HepG2 (cell line): ENCODE measurements around the gene CDC14A. TPM values are rescaled to one million over a fixed set of nuclear protein-coding genes. Genes with fewer than 3 reads are reported as not detected.

ENCODE experiments used
- ATAC-seq: fragments of 200-7000 bp; cut with Tn5 transposase; 3 replicates; pipeline ENCODE4 v1.9.1; 2020; ENCODE audit warnings: mild to moderate bottlenecking, moderate library complexity
- BruUV-seq: library from RNA; stranded (reverse); fragments of 400-500 nt; replicated peaks from 2 replicates; lab custom pipeline; 2021; lab: Mats Ljungman, UMichigan
- CTCF ChIA-PET: fragments of 300-600 bp; formaldehyde crosslinking; extraction: SDS; loops from one replicate; lab custom pipeline; 2021; ENCODE audit warnings: low total read pairs, inconsistent platforms, low intra/inter-chr PET ratio; lab: Yijun Ruan, JAX
- POLR2A ChIA-PET: fragments of 350-600 bp; sonication (Branson Sonifier 250); formaldehyde crosslinking; loops from one replicate; lab custom pipeline; 2020; ENCODE audit warnings: antibody characterized with exemption, inconsistent platforms; lab: Yijun Ruan, JAX
- DNase-seq: peaks from one replicate; pipeline ENCODE4 v3.0.0-alpha.2; 2015; ENCODE audit warnings: low spot score
- FAIRE-seq: peaks from 3 replicates; lab custom pipeline; 2011; peaks lifted over from hg19 to GRCh38; lab: Jason Lieb, UNC
- H2AFZ ChIP-seq: one replicate; pipeline ENCODE4 v1.6.1; 2011; ENCODE audit warnings: low read length, inconsistent platforms
- H3K27ac ChIP-seq: fragments of 300-600 bp; 3 replicates; pipeline ENCODE4 v1.8.0; 2011; ENCODE audit warnings: mixed run types, mild to moderate bottlenecking, mixed read lengths, low read length, inconsistent platforms; ENCODE audit not compliant: insufficient read depth; ENCODE audit errors: extremely low read length
- H3K27me3 ChIP-seq, 2 experiments: fragments of 200-600 bp in 1 of 2; 2 replicates in 1 of 2; 3 replicates in 1 of 2; pipeline versions ENCODE4 v1.6.0 to v1.8.0; 2011; ENCODE audit warnings: low read length in 2 of 2, mild to moderate bottlenecking in 2 of 2, moderate library complexity in 2 of 2, inconsistent platforms in 1 of 2; ENCODE audit not compliant: insufficient read depth in 2 of 2, control insufficient read depth in 1 of 2
- H3K36me3 ChIP-seq, 2 experiments: fragments of 200-600 bp in 1 of 2; replicated peaks in 1 of 2; 2 replicates in 1 of 2; 3 replicates in 1 of 2; pipeline versions ENCODE4 v1.5.1 to v1.8.0; 2011; ENCODE audit warnings: low read length in 2 of 2, inconsistent platforms in 1 of 2; ENCODE audit not compliant: insufficient read depth in 2 of 2, control insufficient read depth in 1 of 2
- H3K4me1 ChIP-seq: 2 replicates; pipeline ENCODE4 v1.5.1; 2012; ENCODE audit warnings: low read length, inconsistent platforms; ENCODE audit not compliant: insufficient read depth
- H3K4me2 ChIP-seq: 2 replicates; pipeline ENCODE4 v1.6.0; 2011; ENCODE audit warnings: low read depth, low read length, inconsistent platforms
- H3K4me3 ChIP-seq, 3 experiments: fragments of 200-600 bp in 1 of 3; sonication (generic), shearing (Covaris generic) in 1 of 3; replicated peaks in 1 of 3; 2 replicates each; pipeline ENCODE4 v1.5.1; 2011 to 2016; ENCODE audit warnings: low read length in 3 of 3, inconsistent platforms in 2 of 3, low read depth in 2 of 3, mild to moderate bottlenecking in 2 of 3, control low read depth in 1 of 3, mixed read lengths in 1 of 3; ENCODE audit not compliant: insufficient read depth in 1 of 3
- H3K79me2 ChIP-seq: one replicate; pipeline ENCODE4 v1.6.1; 2011; ENCODE audit warnings: low read length, inconsistent platforms; ENCODE audit not compliant: insufficient read depth
- H3K9ac ChIP-seq: 2 replicates; pipeline ENCODE4 v1.6.0; 2011; ENCODE audit warnings: mild to moderate bottlenecking, low read depth, low read length, inconsistent platforms; ENCODE audit not compliant: insufficient read depth
- H3K9me3 ChIP-seq: 2 replicates; pipeline ENCODE4 v1.5.1; 2012; ENCODE audit warnings: mild to moderate bottlenecking, low read length
- H4K20me1 ChIP-seq: 2 replicates; pipeline ENCODE4 v1.6.0; 2011; ENCODE audit warnings: inconsistent platforms, mild to moderate bottlenecking, low read length, moderate library complexity; ENCODE audit not compliant: insufficient read depth
- ARNTL ChIP-seq: sonication (generic); formaldehyde crosslinking; IDR thresholded peaks from 2 replicates; pipeline ENCODE4 v1.4.0; 2020; ENCODE audit warnings: mild to moderate bottlenecking, missing genetic modification reagents
- CCDC6 ChIP-seq: sonication (generic); formaldehyde crosslinking; IDR thresholded peaks from 2 replicates; pipeline ENCODE4 v1.8.1; 2022; ENCODE audit warnings: mild to moderate bottlenecking, missing genetic modification reagents, moderate library complexity
- DDIT3 ChIP-seq: sonication (generic); formaldehyde crosslinking; IDR thresholded peaks from 2 replicates; pipeline ENCODE4 v1.4.0; 2020; ENCODE audit warnings: mild to moderate bottlenecking, missing genetic modification reagents
- GPN1 ChIP-seq: sonication (generic); formaldehyde crosslinking; IDR thresholded peaks from 2 replicates; pipeline ENCODE4 v1.5.1; 2020; ENCODE audit warnings: missing genetic modification reagents, borderline replicate concordance
- HNF4G ChIP-seq, 2 experiments: sonication (generic) in 1 of 2; formaldehyde crosslinking in 1 of 2; IDR thresholded peaks; 2 replicates each; pipeline versions ENCODE4 v1.4.0 to v1.6.1; 2011 to 2020; ENCODE audit warnings: borderline replicate concordance in 2 of 2, low read depth in 2 of 2, mild to moderate bottlenecking in 2 of 2, low read length in 1 of 2, missing genetic modification reagents in 1 of 2, moderate library complexity in 1 of 2
- KAT8 ChIP-seq: IDR thresholded peaks from 2 replicates; pipeline ENCODE4 v1.6.1; 2016; ENCODE audit warnings: missing genetic modification reagents, missing compliant biosample characterization
- NFIB ChIP-seq: sonication (generic); formaldehyde crosslinking; IDR thresholded peaks from 2 replicates; pipeline ENCODE4 v1.9.0; 2021; ENCODE audit warnings: missing genetic modification reagents, mild to moderate bottlenecking, borderline replicate concordance
- RELA ChIP-seq: sonication (generic); formaldehyde crosslinking; IDR thresholded peaks from 2 replicates; pipeline ENCODE4 v1.4.0; 2020; ENCODE audit warnings: missing genetic modification reagents
- SAP130 ChIP-seq: IDR thresholded peaks from 2 replicates; pipeline ENCODE4 v1.6.1; 2016; ENCODE audit warnings: low read depth
- SATB2 ChIP-seq: sonication (generic); formaldehyde crosslinking; IDR thresholded peaks from 2 replicates; pipeline ENCODE4 v1.5.0; 2020; ENCODE audit warnings: missing genetic modification reagents
- SKIL ChIP-seq: sonication (generic); formaldehyde crosslinking; IDR thresholded peaks from 2 replicates; pipeline ENCODE4 v1.8.0; 2022; ENCODE audit warnings: missing genetic modification reagents, mild to moderate bottlenecking, moderate library complexity, borderline replicate concordance
- ZFP36L2 ChIP-seq: sonication (generic); formaldehyde crosslinking; IDR thresholded peaks from 2 replicates; pipeline ENCODE4 v1.4.0; 2020; ENCODE audit warnings: missing genetic modification reagents
- ZNF230 ChIP-seq: sonication (generic); formaldehyde crosslinking; IDR thresholded peaks from 2 replicates; pipeline ENCODE4 v1.4.0; 2020; ENCODE audit warnings: mild to moderate bottlenecking, missing genetic modification reagents
- ZNF331 ChIP-seq: sonication (generic); formaldehyde crosslinking; IDR thresholded peaks from 2 replicates; pipeline ENCODE4 v1.4.0; 2020; ENCODE audit warnings: missing genetic modification reagents
- ZNF34 ChIP-seq: sonication (generic); formaldehyde crosslinking; IDR thresholded peaks from 2 replicates; pipeline ENCODE4 v1.4.0; 2020; ENCODE audit warnings: mild to moderate bottlenecking, missing genetic modification reagents, borderline replicate concordance
- ZNF570 ChIP-seq: sonication (generic); formaldehyde crosslinking; IDR thresholded peaks from 2 replicates; pipeline ENCODE4 v1.4.0; 2020; ENCODE audit warnings: mild to moderate bottlenecking, missing genetic modification reagents, borderline replicate concordance
- ZNF589 ChIP-seq: sonication (generic); formaldehyde crosslinking; conservative IDR thresholded peaks from 2 replicates; pipeline ENCODE4 v1.8.0; 2022; ENCODE audit warnings: mild to moderate bottlenecking, moderate library complexity, missing genetic modification reagents
- ZNF788 ChIP-seq: sonication (generic); formaldehyde crosslinking; IDR thresholded peaks from 2 replicates; pipeline ENCODE4 v1.5.0; 2020; ENCODE audit warnings: mild to moderate bottlenecking, missing genetic modification reagents, borderline replicate concordance
- WGBS: methylation state at CpG from one replicate; pipeline ENCODE4 v1.1.6; 2017; ENCODE audit warnings: low lambda C conversion rate; 5-methylcytosine and 5-hydroxymethylcytosine counted together
- in situ Hi-C: cut with HindIII; loops from 2 replicates; pipeline ENCODE4 v1.10.0; 2017; ENCODE audit warnings: low pct_unique_long_range_greater_than_20kb; ENCODE audit not compliant: extremely low pct_ligation_motif_present
- intact Hi-C: fragments of 100-400 bp; cut with micrococcal nuclease; formaldehyde crosslinking; loops from one replicate; pipeline ENCODE4 v1.10.0; 2022; ENCODE audit not compliant: unreplicated experiment
- polyA plus RNA-seq, 8 experiments: library from polyadenylated mRNA; depleted of rRNA in 3 of 8; stranded (reverse) in 7 of 8; unstranded in 1 of 8; fragments of >200 nt; fragmentation: Illumina TruSeq in 4 of 8; extraction: Trizol in 4 of 8; gene quantifications; 2 replicates each; pipeline versions ENCODE4 v1.2.1 to v1.2.3, GENCODE V29; 2011 to 2016; ENCODE audit warnings: low read depth in 4 of 8, missing spikeins in 1 of 8, mixed read lengths in 1 of 8; ENCODE audit not compliant: insufficient read depth in 1 of 8
- total RNA-seq, 5 experiments: library from RNA; depleted of rRNA; stranded (reverse); fragments of >200 nt; fragmentation: Illumina TruSeq; extraction: Trizol; gene quantifications; 2 replicates each; pipeline ENCODE4 v1.2.3, GENCODE V29; 2016; ENCODE audit warnings: low read depth in 1 of 5
- TF ChIP-seq, protein P1 (sequence below): sonication (generic); formaldehyde crosslinking; IDR thresholded peaks from 2 replicates; pipeline ENCODE4 v1.8.1; 2023; ENCODE audit warnings: mild to moderate bottlenecking, missing genetic modification reagents

The CDC14A gene
- total and polyA plus RNA-seq, 2 of the 13 experiments (the other 11 are each of a cell fraction or from before 2014, with no cell fraction given) = 2.8 to 4.9 TPM

GRCh38 chr1:100387209-100387608 is 34.9 kb downstream of the CDC14A start:
- intact Hi-C loops = no loop called here
- ATAC-seq = no peak
- Histone ChIP-seq H4K20me1 (no peaks in the 10 kb centered on the region), H3K9me3 (no peaks in the 10 kb centered on the region)
- TF ChIP-seq DDIT3 (CRISPR knock-in tag) (no peak), ZNF589 (CRISPR knock-in tag) (no peak), SATB2 (CRISPR knock-in tag) (no peak), ARNTL (CRISPR knock-in tag) (no peak), CCDC6 (CRISPR knock-in tag) (no peak), KAT8 (CRISPR knock-in tag) (no peak), NFIB (no peak), GPN1 (CRISPR knock-in tag) (no peak), ZNF34 (CRISPR knock-in tag) (no peak), RELA (CRISPR knock-in tag) (no peak), ZNF230 (CRISPR knock-in tag) (no peak), ZNF788 (no peak), SKIL (no peak), SAP130 (CRISPR knock-in tag) (no peak), HNF4G (IDR thresholded peaks at IDR 0.05; ENCODE audit: borderline replicate concordance, low read depth, low read length) (no peak), HNF4G (CRISPR knock-in tag; IDR thresholded peaks at IDR 0.05; ENCODE audit: borderline replicate concordance, low read depth) (no peak), ZNF331 (CRISPR knock-in tag) (no peak), ZNF570 (CRISPR knock-in tag) (no peak), ZFP36L2 (no peak)
- TF ChIP-seq, protein P1, sequence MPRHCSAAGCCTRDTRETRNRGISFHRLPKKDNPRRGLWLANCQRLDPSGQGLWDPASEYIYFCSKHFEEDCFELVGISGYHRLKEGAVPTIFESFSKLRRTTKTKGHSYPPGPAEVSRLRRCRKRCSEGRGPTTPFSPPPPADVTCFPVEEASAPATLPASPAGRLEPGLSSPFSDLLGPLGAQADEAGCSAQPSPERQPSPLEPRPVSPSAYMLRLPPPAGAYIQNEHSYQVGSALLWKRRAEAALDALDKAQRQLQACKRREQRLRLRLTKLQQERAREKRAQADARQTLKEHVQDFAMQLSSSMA (CRISPR knock-in tag) = no peak
- TF ChIP-seq, all 625 proteins: peak for 0
- Histone ChIP-seq H2AFZ (no peak overlapping the region), H3K4me2 (no peak overlapping the region), H3K79me2 (no peaks in the 10 kb centered on the region), H3K4me3 (no peak overlapping the region), H3K27me3 (no peaks in the 10 kb centered on the region), H3K36me3 (peaks cover 0 to 3% of the 10 kb centered on the region in 2 experiments; a peak in 2 of 5 replicates), H3K27ac (no peak overlapping the region), H3K4me1 (peaks cover 11% of the 10 kb centered on the region), H3K9ac (no peak overlapping the region)
- FAIRE-seq (no peak), DNase-seq (no peak)
- POLR2A ChIA-PET = no interaction called here
- CTCF ChIA-PET = no interaction called here
- in situ Hi-C loops = no loop called here
- BruUV-seq = no TSS peak
- WGBS = 93% methylated on average over 5 of the region's 5 CpGs
